IMR-90 (cell line): ENCODE data around the gene KDELR1. TPM values are rescaled to one million over a fixed set of nuclear protein-coding genes. Genes with fewer than 3 reads are reported as not detected.

Experiments
- ATAC-seq: fragments of 200-7000 bp; cut with Tn5 transposase; 2 replicates; pipeline ENCODE4 v1.9.1; 2020; ENCODE audit warnings: low read depth, mild to moderate bottlenecking, moderate library complexity
- BruUV-seq: library from RNA; stranded (reverse); fragments of 400-500 nt; replicated peaks from 2 replicates; lab custom pipeline; 2021; lab: Mats Ljungman, UMichigan
- CTCF ChIA-PET: fragments of 300-600 bp; formaldehyde crosslinking; extraction: SDS; loops from one replicate; lab custom pipeline; 2021; ENCODE audit warnings: antibody characterized with exemption; lab: Yijun Ruan, JAX
- POLR2A ChIA-PET: fragments of 300-600 bp; sonication (Branson Sonifier 250); formaldehyde crosslinking; loops from one replicate; lab custom pipeline; 2022; ENCODE audit warnings: antibody characterized with exemption; ENCODE audit not compliant: unreplicated experiment; lab: Charles Lee
- DNase-seq: peaks from one replicate; pipeline ENCODE4 v3.0.0; 2013
- H2AFZ ChIP-seq: replicated peaks from 2 replicates; pipeline ENCODE3; 2013; ENCODE audit warnings: low read length, mild to moderate bottlenecking; ENCODE audit not compliant: poor library complexity
- H2AK5ac ChIP-seq: 2 replicates; pipeline ENCODE4 v1.6.1; 2013; ENCODE audit warnings: low read depth, low read length, inconsistent platforms
- H2AK9ac ChIP-seq: replicated peaks from 2 replicates; pipeline ENCODE3; 2013; ENCODE audit warnings: mild to moderate bottlenecking, low read depth, low read length, moderate library complexity; ENCODE audit not compliant: poor library complexity
- H2BK120ac ChIP-seq: 2 replicates; pipeline ENCODE4 v1.6.1; 2013; ENCODE audit warnings: low read depth, low read length, inconsistent platforms
- H2BK15ac ChIP-seq: 3 replicates; pipeline ENCODE4 v1.6.1; 2013; ENCODE audit warnings: low read depth, low read length, inconsistent platforms
- H2BK20ac ChIP-seq: 2 replicates; pipeline ENCODE4 v1.6.1; 2013; ENCODE audit warnings: low read depth, mild to moderate bottlenecking, inconsistent platforms, low read length, moderate library complexity
- H2BK5ac ChIP-seq: 2 replicates; pipeline ENCODE4 v1.6.1; 2013; ENCODE audit warnings: mild to moderate bottlenecking, low read depth, low read length, inconsistent platforms; ENCODE audit not compliant: poor library complexity, severe bottlenecking
- H3K14ac ChIP-seq: replicated peaks from 2 replicates; pipeline ENCODE4 v1.6.1; 2013; ENCODE audit warnings: low read depth, low read length, inconsistent platforms
- H3K18ac ChIP-seq: 2 replicates; pipeline ENCODE4 v1.6.1; 2013; ENCODE audit warnings: low read depth, low read length, control low read depth
- H3K23ac ChIP-seq: 2 replicates; pipeline ENCODE4 v1.6.1; 2013; ENCODE audit warnings: low read depth, low read length, inconsistent platforms
- H3K27ac ChIP-seq: 2 replicates; pipeline ENCODE4 v1.5.1; 2013; ENCODE audit warnings: mild to moderate bottlenecking, control low read depth, low read length; ENCODE audit not compliant: insufficient read depth
- H3K27me3 ChIP-seq: 2 replicates; pipeline ENCODE4 v1.6.1; 2013; ENCODE audit warnings: low read length; ENCODE audit not compliant: control insufficient read depth, insufficient read depth
- H3K36me3 ChIP-seq: 2 replicates; pipeline ENCODE4 v1.6.1; 2013; ENCODE audit warnings: low read length, mixed read lengths; ENCODE audit not compliant: control insufficient read depth, insufficient read depth
- H3K4ac ChIP-seq: 2 replicates; pipeline ENCODE4 v1.6.1; 2013; ENCODE audit warnings: low read depth, low read length, inconsistent platforms
- H3K4me1 ChIP-seq: 2 replicates; pipeline ENCODE4 v1.6.1; 2013; ENCODE audit warnings: low read length, mixed read lengths; ENCODE audit not compliant: control insufficient read depth, insufficient read depth
- H3K4me2 ChIP-seq: 2 replicates; pipeline ENCODE4 v1.6.1; 2013; ENCODE audit warnings: low read depth, mild to moderate bottlenecking, control low read depth, low read length, moderate library complexity
- H3K4me3 ChIP-seq: 2 replicates; pipeline ENCODE4 v1.5.1; 2013; ENCODE audit warnings: low read depth, mild to moderate bottlenecking, control low read depth, low read length, moderate library complexity; ENCODE audit not compliant: insufficient read depth
- H3K56ac ChIP-seq: 2 replicates; pipeline ENCODE4 v1.6.1; 2013; ENCODE audit warnings: low read length, inconsistent platforms; ENCODE audit not compliant: insufficient read depth; ENCODE audit errors: extremely low read depth
- H3K79me1 ChIP-seq, 2 experiments: 2 replicates each; pipeline ENCODE4 v1.6.1; 2013; ENCODE audit warnings: low read length in 2 of 2, inconsistent platforms in 1 of 2, low read depth in 1 of 2
- H3K9ac ChIP-seq: 2 replicates; pipeline ENCODE4 v1.6.1; 2013; ENCODE audit warnings: low read depth, low read length, control low read depth
- H3K9me1 ChIP-seq: 2 replicates; pipeline ENCODE4 v1.6.1; 2013; ENCODE audit warnings: low read length, inconsistent platforms; ENCODE audit not compliant: insufficient read depth
- H3K9me3 ChIP-seq: 2 replicates; pipeline ENCODE4 v1.6.1; 2013; ENCODE audit warnings: low read length; ENCODE audit not compliant: control insufficient read depth, insufficient read depth
- H4K20me1 ChIP-seq: 2 replicates; pipeline ENCODE4 v1.6.1; 2013; ENCODE audit warnings: low read length, inconsistent platforms; ENCODE audit not compliant: insufficient read depth
- H4K5ac ChIP-seq: 2 replicates; pipeline ENCODE4 v1.6.1; 2013; ENCODE audit warnings: mild to moderate bottlenecking, low read depth, low read length, control low read depth
- H4K8ac ChIP-seq, 2 experiments: 2 replicates each; pipeline ENCODE4 v1.6.1; 2013; ENCODE audit warnings: low read depth in 2 of 2, low read length in 2 of 2, control low read depth in 1 of 2, inconsistent platforms in 1 of 2
- H4K91ac ChIP-seq: 2 replicates; pipeline ENCODE4 v1.6.1; 2013; ENCODE audit warnings: low read depth, low read length, inconsistent platforms; ENCODE audit not compliant: insufficient read depth
- BHLHE40 ChIP-seq: fragments of 150-350 bp; IDR thresholded peaks from 2 replicates; pipeline ENCODE4 v1.6.1; 2016; ENCODE audit warnings: mild to moderate bottlenecking, low read depth, low read length
- CEBPB ChIP-seq: IDR thresholded peaks from 2 replicates; pipeline ENCODE4 v1.6.1; 2012; ENCODE audit warnings: low read depth, low read length, improper control_type of control experiment
- CHD1 ChIP-seq: IDR thresholded peaks from 2 replicates; pipeline ENCODE4 v1.6.1; 2012; ENCODE audit warnings: low read depth, low read length, improper control_type of control experiment
- FOS ChIP-seq: fragments of 150-350 bp; IDR thresholded peaks from 2 replicates; pipeline ENCODE4 v1.6.1; 2016; ENCODE audit warnings: low read depth, low read length
- MAFK ChIP-seq: IDR thresholded peaks from 2 replicates; pipeline ENCODE4 v1.6.1; 2012; ENCODE audit warnings: low read depth, low read length, improper control_type of control experiment
- MAZ ChIP-seq: IDR thresholded peaks from 2 replicates; pipeline ENCODE4 v1.6.1; 2012; ENCODE audit warnings: low read depth, mild to moderate bottlenecking, low read length, improper control_type of control experiment, moderate library complexity, borderline replicate concordance
- MXI1 ChIP-seq: IDR thresholded peaks from 2 replicates; pipeline ENCODE4 v1.6.1; 2012; ENCODE audit warnings: low read depth, mild to moderate bottlenecking, low read length, moderate library complexity, borderline replicate concordance
- NFE2L2 ChIP-seq: fragments of 150-350 bp; IDR thresholded peaks from 2 replicates; pipeline ENCODE4 v1.6.1; 2016; ENCODE audit warnings: low read depth, mild to moderate bottlenecking, low read length
- POLR2A ChIP-seq: IDR thresholded peaks from 2 replicates; pipeline ENCODE4 v1.6.1; 2012; ENCODE audit warnings: mild to moderate bottlenecking, low read depth, low read length
- RAD21 ChIP-seq: IDR thresholded peaks from 2 replicates; pipeline ENCODE4 v1.6.1; 2012; ENCODE audit warnings: low read length, improper control_type of control experiment
- RCOR1 ChIP-seq: IDR thresholded peaks from 2 replicates; pipeline ENCODE4 v1.6.1; 2012; ENCODE audit warnings: mild to moderate bottlenecking, low read length, improper control_type of control experiment; ENCODE audit not compliant: insufficient replicate concordance
- RFX5 ChIP-seq: IDR thresholded peaks from 2 replicates; pipeline ENCODE4 v1.8.0; 2012; ENCODE audit warnings: low read depth, mild to moderate bottlenecking, low read length, moderate library complexity
- SMC3 ChIP-seq: fragments of 150-350 bp; IDR thresholded peaks from 2 replicates; pipeline ENCODE4 v1.6.1; 2016; ENCODE audit warnings: low read depth, mild to moderate bottlenecking, antibody characterized with exemption, low read length, moderate library complexity
- WGBS, 2 experiments: methylation state at CpG; one replicate each; pipeline versions ENCODE4 v1.1.5 to v1.1.7; 2013; ENCODE audit warnings: missing lambda C conversion rate in 2 of 2; ENCODE audit not compliant: insufficient read length in 1 of 2; ENCODE audit errors: extremely low coverage in 2 of 2; 5-methylcytosine and 5-hydroxymethylcytosine counted together
- dilution Hi-C: fragments of 300-500 bp; cut with HindIII; formaldehyde crosslinking; loops from one replicate; pipeline ENCODE4 v1.14.3; 2018; ENCODE audit warnings: low sequenced_read_pairs; ENCODE audit not compliant: unreplicated experiment
- in situ Hi-C: fragments of 300-500 bp; cut with MboI; formaldehyde crosslinking; loops from 3 replicates; pipeline ENCODE4 v1.14.3; 2019; ENCODE audit warnings: low sequenced_read_pairs, inconsistent platforms, mixed read lengths
- intact Hi-C: fragments of 100-400 bp; cut with micrococcal nuclease; formaldehyde crosslinking; loops from 2 replicates; pipeline ENCODE4 v1.10.0; 2022
- polyA plus RNA-seq, 3 experiments: library from polyadenylated mRNA; depleted of rRNA; stranded (reverse); fragments of >200 nt; gene quantifications; 2 replicates each; pipeline ENCODE4 v1.2.3, GENCODE V29; 2012; ENCODE audit warnings: low replicate concordance in 1 of 3
- total RNA-seq: library from RNA; depleted of rRNA; stranded (reverse); fragments of >200 nt; gene quantifications from 2 replicates; pipeline ENCODE4 v1.2.3, GENCODE V29; 2012
- TF ChIP-seq, protein P1 (sequence below): conservative IDR thresholded peaks from 2 replicates; pipeline ENCODE4 v1.5.1; 2012; ENCODE audit warnings: mild to moderate bottlenecking, low read depth, low read length, improper control_type of control experiment
- TF ChIP-seq, protein P2 (sequence below): fragments of 150-350 bp; IDR thresholded peaks from 2 replicates; pipeline ENCODE4 v1.6.1; 2016; ENCODE audit warnings: low read depth, mild to moderate bottlenecking, low read length, moderate library complexity, borderline replicate concordance
- TF ChIP-seq, protein P3 (sequence below): fragments of 150-350 bp; IDR thresholded peaks from 2 replicates; pipeline ENCODE4 v1.6.1; 2017; ENCODE audit warnings: mild to moderate bottlenecking, antibody characterized with exemption, low read length, low read depth

Gene KDELR1
- total and polyA plus RNA-seq, 2 of the 4 experiments (the other 2 are of a cell fraction), result 58.8 to 180 TPM

DNA sequence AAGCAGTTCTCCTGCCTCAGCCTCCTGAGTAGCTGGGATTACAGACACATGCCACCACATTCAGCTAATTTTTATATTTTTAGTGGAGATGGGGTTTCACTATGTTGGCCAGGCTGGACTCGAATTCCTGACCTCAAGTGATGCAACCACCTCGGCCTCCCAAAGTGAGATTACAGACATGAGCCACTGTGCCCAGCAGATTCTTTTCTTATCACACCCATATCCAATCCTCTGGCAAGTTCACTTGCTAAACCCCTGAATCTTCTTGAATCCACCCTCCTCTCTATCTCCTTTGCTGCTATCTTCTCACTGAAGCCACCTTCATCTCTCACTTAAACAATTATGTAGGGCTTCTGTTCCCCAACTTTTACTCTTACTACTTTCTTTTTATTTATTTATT lies 45.2 kb downstream of the KDELR1 start:
- H3K4me1 ChIP-seq, result no peaks in the 10 kb centered on the region
- in situ Hi-C loops, result no loop called here
- POLR2A ChIA-PET, result interaction anchor here (0.7 kb wide), 1 partner anchor 12 kb away, joined by 3 read pairs; no protein-coding TSS in a partner anchor
- no peak overlapping the region for H3K14ac ChIP-seq
- TF ChIP-seq CHD1 (no peak), NFE2L2 (no peak), MAFK (no peak), RFX5 (no peak), RAD21 (no peak), POLR2A (no peak), MAZ (no peak), FOS (no peak), MXI1 (no peak), RCOR1 (no peak), SMC3 (no peak), CEBPB (no peak; the same call in 1 of the 2 replicates), BHLHE40 (no peak)
- TF ChIP-seq, protein P1, sequence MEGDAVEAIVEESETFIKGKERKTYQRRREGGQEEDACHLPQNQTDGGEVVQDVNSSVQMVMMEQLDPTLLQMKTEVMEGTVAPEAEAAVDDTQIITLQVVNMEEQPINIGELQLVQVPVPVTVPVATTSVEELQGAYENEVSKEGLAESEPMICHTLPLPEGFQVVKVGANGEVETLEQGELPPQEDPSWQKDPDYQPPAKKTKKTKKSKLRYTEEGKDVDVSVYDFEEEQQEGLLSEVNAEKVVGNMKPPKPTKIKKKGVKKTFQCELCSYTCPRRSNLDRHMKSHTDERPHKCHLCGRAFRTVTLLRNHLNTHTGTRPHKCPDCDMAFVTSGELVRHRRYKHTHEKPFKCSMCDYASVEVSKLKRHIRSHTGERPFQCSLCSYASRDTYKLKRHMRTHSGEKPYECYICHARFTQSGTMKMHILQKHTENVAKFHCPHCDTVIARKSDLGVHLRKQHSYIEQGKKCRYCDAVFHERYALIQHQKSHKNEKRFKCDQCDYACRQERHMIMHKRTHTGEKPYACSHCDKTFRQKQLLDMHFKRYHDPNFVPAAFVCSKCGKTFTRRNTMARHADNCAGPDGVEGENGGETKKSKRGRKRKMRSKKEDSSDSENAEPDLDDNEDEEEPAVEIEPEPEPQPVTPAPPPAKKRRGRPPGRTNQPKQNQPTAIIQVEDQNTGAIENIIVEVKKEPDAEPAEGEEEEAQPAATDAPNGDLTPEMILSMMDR, result no peak
- TF ChIP-seq, protein P2, sequence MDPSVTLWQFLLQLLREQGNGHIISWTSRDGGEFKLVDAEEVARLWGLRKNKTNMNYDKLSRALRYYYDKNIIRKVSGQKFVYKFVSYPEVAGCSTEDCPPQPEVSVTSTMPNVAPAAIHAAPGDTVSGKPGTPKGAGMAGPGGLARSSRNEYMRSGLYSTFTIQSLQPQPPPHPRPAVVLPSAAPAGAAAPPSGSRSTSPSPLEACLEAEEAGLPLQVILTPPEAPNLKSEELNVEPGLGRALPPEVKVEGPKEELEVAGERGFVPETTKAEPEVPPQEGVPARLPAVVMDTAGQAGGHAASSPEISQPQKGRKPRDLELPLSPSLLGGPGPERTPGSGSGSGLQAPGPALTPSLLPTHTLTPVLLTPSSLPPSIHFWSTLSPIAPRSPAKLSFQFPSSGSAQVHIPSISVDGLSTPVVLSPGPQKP, result no peak
- TF ChIP-seq, protein P3, sequence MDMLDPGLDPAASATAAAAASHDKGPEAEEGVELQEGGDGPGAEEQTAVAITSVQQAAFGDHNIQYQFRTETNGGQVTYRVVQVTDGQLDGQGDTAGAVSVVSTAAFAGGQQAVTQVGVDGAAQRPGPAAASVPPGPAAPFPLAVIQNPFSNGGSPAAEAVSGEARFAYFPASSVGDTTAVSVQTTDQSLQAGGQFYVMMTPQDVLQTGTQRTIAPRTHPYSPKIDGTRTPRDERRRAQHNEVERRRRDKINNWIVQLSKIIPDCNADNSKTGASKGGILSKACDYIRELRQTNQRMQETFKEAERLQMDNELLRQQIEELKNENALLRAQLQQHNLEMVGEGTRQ, result no peak
- no peak overlapping the region for H2BK20ac ChIP-seq
- H3K9me3 ChIP-seq, result no peaks in the 10 kb centered on the region
- H2AFZ ChIP-seq, result no peak overlapping the region
- DNase-seq, result no peak
- no peak overlapping the region for H2AK9ac ChIP-seq
- ATAC-seq, result no peak
- no peaks in the 10 kb centered on the region for H4K20me1 ChIP-seq
- H3K27me3 ChIP-seq, result no peaks in the 10 kb centered on the region
- H2AK5ac ChIP-seq, result no peak overlapping the region
- no peak overlapping the region for H3K56ac ChIP-seq
- no peak overlapping the region for H4K8ac ChIP-seq
- H3K23ac ChIP-seq, result no peak overlapping the region
- peaks cover 6% of the 10 kb centered on the region for H3K9me1 ChIP-seq
- BruUV-seq, result no TSS peak
- H3K36me3 ChIP-seq, result no peaks in the 10 kb centered on the region
- intact Hi-C loops, result no loop called here
- no peak overlapping the region for H4K5ac ChIP-seq
- WGBS, 2 experiments, result no CpG with 5 or more reads among the region's 2 CpGs
- no peak overlapping the region for H3K27ac ChIP-seq
- H3K79me1 ChIP-seq, result no peaks in the 10 kb centered on the region
- CTCF ChIA-PET, result no interaction called here
- H3K18ac ChIP-seq, result no peak overlapping the region
- no peak overlapping the region for H2BK5ac ChIP-seq
- H3K4ac ChIP-seq, result no peak overlapping the region
- no peak overlapping the region for H4K91ac ChIP-seq
- dilution Hi-C loops, result no loop called here
- no peak overlapping the region for H2BK120ac ChIP-seq
- no peak overlapping the region for H3K9ac ChIP-seq
- no peak overlapping the region for H3K4me2 ChIP-seq
- no peak overlapping the region for H3K4me3 ChIP-seq
- H2BK15ac ChIP-seq, result no peak overlapping the region
